ENCODE data around the gene MUC13.

The MUC13 gene

DNA sequence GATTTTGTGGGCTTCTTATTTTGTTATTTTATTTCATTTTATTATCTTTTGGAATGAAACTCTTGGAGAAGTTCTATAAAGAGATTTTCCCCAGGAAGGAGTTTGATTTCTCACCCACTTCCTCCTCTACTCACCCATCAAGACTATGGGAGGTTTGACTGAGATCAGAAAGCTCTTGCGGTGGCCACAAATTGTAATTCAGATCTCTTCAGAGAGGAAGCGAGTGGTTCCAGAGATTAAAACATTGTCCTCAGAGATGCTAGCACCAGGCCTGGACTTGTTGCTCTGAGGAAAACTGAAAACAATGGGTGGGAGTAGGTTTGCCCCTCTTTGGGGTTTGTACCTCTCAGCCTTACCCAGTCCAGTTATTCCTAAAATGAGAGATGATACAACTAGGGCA is 8.1 kb upstream of the MUC13 start:
- FAIRE-seq = no peak

GRCh38 chr3:124941771-124942170 is 7.2 kb upstream of the MUC13 start:
- no peak for FAIRE-seq

- no peak for FAIRE-seq
Observed at GRCh38 chr3:124939661-124940060, 5.1 kb upstream of the MUC13 start.

DNA sequence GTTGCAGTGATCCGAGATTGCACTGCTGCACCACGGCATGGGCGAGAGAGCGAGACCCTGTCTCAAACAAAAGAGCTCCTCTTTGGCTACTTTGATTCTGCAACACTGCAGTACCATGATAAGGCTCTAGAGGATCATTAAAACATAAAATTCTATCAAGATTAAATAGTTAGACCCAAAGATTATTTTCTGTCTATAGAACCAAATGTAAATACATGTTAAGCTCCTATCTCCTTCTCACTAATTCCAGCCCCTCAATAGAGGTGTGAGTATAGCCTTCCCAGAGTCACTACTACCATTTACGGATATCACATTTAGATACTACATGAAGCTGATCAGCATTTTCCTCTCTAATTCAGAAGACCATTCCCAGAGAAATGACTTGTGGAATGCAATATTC is 4.3 kb upstream of the MUC13 start:
- FAIRE-seq = no peak

DNA sequence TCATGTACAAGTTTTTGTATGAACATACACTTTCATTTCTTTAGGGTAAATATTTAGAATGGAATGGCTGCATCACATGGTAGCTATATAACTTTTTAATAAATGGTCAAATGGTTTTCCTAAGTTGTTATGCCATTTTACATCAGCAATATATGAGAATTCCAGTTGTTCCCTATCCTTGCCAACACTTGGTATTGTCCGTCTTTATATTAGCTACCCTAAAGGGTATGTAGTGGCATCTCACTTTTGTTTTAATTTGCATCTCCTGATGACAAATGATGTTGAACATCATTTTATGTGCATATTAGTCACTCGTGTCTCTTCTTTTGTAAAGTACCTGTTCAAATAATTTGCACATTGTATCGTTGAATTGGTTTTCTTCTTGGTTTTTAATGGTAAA is 2.5 kb upstream of the MUC13 start:
- FAIRE-seq = no peak

- no peak for FAIRE-seq
Observed at GRCh38 chr3:124935794-124936542, 1.4 kb upstream of the MUC13 start.

- no peak for FAIRE-seq
Observed at GRCh38 chr3:124935264-124935663, 713 bp upstream of the MUC13 start.

- peak; percentile 71 for FAIRE-seq
Observed at GRCh38 chr3:124928333-124929202, 6.0 kb downstream of the MUC13 start.

DNA sequence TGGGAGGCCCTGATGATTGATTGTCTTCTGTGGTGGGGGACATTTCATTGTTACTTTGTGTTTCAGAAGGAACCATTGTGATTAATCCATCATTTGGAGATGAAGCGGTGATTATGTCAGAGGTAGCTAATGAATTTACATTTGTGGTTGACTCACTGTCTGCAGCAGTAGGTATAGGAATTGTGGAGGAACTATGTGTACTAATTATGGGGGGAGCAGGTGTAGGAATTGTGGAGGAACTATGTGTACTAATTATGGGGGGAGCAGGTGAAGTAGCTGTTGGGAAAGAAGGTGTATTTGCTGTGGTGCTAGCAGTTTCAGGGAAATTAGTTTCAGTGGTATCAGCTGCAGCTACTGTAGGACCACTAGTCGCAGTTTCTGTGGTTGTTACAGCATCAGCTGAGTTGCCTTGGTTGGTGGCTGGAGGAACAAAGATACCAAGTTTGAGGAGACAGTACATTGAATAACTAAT is 6.9 kb downstream of the MUC13 start:
- FAIRE-seq = no peak

- no peak for FAIRE-seq
Observed at GRCh38 chr3:124926426-124927101, 8.0 kb downstream of the MUC13 start.

DNA sequence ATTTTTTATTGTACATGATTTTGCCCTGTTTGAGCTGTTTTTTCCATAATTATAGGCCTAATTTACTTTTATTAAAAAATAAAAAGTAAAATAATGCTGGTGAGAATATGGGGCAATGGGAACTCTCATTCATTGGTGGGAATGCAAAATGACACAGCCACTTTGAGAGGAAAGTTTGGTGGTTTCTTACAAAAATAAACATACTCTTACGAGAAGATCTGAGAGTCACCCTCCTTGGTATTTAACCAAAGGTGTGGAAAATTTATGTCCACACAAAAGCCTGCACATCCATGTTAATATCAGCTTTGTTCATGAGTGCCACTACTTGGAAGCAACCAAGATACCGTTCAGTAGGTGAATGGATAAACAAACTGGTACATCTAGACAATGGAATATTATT is 9.8 kb downstream of the MUC13 start:
- FAIRE-seq = no peak

DNA sequence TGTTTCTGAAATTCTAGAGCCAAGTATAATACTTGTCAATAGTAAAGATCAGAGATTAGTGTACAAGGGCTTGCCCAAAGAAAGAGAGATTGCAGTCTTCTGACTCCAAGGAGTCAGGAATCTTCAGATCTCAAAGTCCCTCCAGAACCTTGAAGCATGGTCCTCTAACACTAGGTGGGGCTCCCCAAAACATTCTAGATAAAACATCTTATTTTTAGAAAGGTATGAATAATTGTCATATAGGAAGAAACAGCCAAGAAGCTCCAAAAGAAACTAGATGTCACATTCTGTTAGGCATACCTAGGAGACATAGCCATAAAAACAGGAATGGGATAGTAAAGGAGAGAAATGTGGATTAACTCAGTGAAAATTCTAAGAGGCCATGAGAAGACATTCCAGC is 10.7 kb downstream of the MUC13 start:
- FAIRE-seq = no peak

- FAIRE-seq = no peak
Observed at GRCh38 chr3:124920718-124921117, 13.8 kb downstream of the MUC13 start.

GRCh38 chr3:124919756-124920155 is 14.8 kb downstream of the MUC13 start:
- no peak for FAIRE-seq

- FAIRE-seq = no peak
Observed at GRCh38 chr3:124918524-124918923, 16.0 kb downstream of the MUC13 start.

- no peak for FAIRE-seq
Observed at GRCh38 chr3:124916837-124917409, 17.6 kb downstream of the MUC13 start.

DNA sequence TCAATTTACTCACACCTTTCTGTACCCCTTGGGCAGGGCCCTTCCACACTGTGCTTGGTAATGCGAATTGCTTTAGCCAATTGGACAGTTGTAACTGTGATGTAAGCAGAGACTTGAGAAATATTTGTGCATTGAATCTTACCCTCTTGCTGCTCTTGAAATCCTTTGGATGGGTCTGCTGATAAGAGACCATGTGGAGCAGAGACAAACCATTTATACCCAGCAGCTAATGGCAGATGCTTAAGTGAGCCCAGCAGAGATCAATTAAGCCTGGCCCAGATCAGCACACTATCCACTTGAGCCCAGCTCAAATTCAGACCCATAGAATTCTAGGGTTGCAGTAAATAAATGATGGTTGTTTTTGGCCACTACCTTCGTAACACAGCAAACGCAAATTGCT is 19.3 kb downstream of the MUC13 start:
- FAIRE-seq = no peak

DNA sequence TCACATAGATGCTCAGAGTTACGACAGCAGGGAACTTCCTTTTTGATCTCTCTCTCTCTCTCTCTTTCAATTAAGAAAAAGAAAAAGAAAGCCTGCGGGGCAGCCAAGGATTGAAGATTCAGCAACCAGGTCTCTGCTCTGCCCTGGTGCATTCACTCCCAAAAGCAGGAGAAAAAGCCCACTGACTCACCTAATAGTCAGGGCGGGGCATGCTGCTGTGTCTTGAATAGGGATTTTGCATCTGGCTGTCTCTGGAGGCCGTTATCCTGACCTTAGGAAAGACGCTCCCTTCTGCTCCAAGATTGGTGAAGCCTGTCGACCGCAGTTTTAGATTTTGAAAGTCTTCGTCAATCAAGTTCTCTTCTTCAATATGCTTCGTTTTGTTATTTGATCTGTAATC is 26.6 kb downstream of the MUC13 start:
- FAIRE-seq = no peak

GRCh38 chr3:124904835-124905492 is 29.6 kb downstream of the MUC13 start:
- no peak for FAIRE-seq

GRCh38 chr3:124903896-124904834 is 30.4 kb downstream of the MUC13 start:
- FAIRE-seq = no peak

DNA sequence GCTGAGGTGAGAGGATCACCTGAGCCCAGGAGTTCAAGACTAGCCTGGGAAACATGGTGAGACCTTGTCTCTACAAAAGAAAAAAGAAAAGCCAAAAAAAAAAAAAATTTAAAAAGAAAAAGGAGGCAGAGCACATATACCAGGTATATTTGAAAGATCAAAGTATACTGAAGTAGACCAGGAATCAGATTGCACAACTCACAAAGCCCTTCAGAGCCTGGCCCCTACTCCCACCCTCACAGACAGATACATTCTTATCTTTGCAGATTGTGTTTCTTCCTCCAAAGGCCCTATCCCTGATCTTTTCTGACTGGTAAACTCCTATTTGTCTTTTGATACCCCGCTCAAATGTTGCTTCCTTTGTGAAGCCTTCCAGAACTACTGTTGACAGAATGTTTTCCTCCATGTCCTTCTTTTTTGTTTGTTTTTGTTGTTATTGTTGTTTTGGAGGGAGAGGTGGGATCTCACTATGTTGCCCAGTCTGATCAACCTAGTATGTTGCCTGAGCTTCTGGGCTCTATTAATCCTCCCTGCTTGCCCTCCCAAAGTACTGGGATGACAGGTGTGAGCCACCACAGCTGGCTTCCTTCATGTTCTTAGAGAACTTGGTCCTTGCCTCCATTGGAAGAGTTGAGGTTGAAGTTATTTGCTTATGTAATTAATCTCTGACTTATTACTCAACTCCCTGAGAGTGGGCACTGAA is 37.6 kb downstream of the MUC13 start:
- FAIRE-seq = no peak
